Measurements from ENCODE around the gene NADK.

The NADK gene

GRCh38 chr1:1780598-1781525, 2.6 kb upstream of the NADK start:
- no peak for DNase-seq (ENCODE audit: low read depth in 2 of 2)
- TF ChIP-seq CTCF (IDR thresholded peaks at IDR 0.05; ENCODE audit: low read depth, low read length), result no peak
- no peak overlapping the region for H3K4me3 ChIP-seq (replicated peaks in 1 of 2; ENCODE audit: low read depth in 2 of 2, low read length in 2 of 2)

- no peak for TF ChIP-seq CTCF (IDR thresholded peaks at IDR 0.05; ENCODE audit: low read depth, low read length)
- no peak overlapping the region for H3K4me3 ChIP-seq (replicated peaks in 1 of 2; ENCODE audit: low read depth in 2 of 2, low read length in 2 of 2)
- peak; percentile 78 to 82 for DNase-seq (ENCODE audit: low read depth in 2 of 2)
These were observed 1.7 kb upstream of the NADK start for GRCh38 chr1:1779691-1780597.

- no peak for DNase-seq (ENCODE audit: low read depth in 2 of 2)
- no peak for TF ChIP-seq CTCF (IDR thresholded peaks at IDR 0.05; ENCODE audit: low read depth, low read length)
- H3K4me3 ChIP-seq (replicated peaks in 1 of 2; ENCODE audit: low read depth in 2 of 2, low read length in 2 of 2), result no peak overlapping the region
These were observed 1.0 kb upstream of the NADK start for GRCh38 chr1:1779320-1779675.

- TF ChIP-seq CTCF (IDR thresholded peaks at IDR 0.05; ENCODE audit: low read depth, low read length), result no peak
- DNase-seq (ENCODE audit: low read depth in 2 of 2), result no peak
- peak overlapping the region; percentile 34 to 85 for H3K4me3 ChIP-seq (replicated peaks in 1 of 2; ENCODE audit: low read depth in 2 of 2, low read length in 2 of 2)
These were observed 521 bp upstream of the NADK start for GRCh38 chr1:1778663-1779319.

GRCh38 chr1:1777583-1777899, 729 bp downstream of the NADK start:
- DNase-seq (ENCODE audit: low read depth in 2 of 2), result peak; percentile 46 to 76
- peak overlapping the region; percentile 59 to 85 for H3K4me3 ChIP-seq (replicated peaks in 1 of 2; ENCODE audit: low read depth in 2 of 2, low read length in 2 of 2)
- TF ChIP-seq CTCF (IDR thresholded peaks at IDR 0.05; ENCODE audit: low read depth, low read length), result no peak

- H3K4me3 ChIP-seq (replicated peaks in 1 of 2; ENCODE audit: low read depth in 2 of 2, low read length in 2 of 2), result peak overlapping the region; percentile 59 to 85
- no peak for DNase-seq (ENCODE audit: low read depth in 2 of 2)
- no peak for TF ChIP-seq CTCF (IDR thresholded peaks at IDR 0.05; ENCODE audit: low read depth, low read length)
These were observed 1.3 kb downstream of the NADK start for GRCh38 chr1:1776672-1777582.
